Chondrocyte (in vitro differentiated cells): ENCODE results near the gene PNRC1. TPM values are rescaled to one million over a fixed set of nuclear protein-coding genes. Genes with fewer than 3 reads are reported as not detected.
"Not testable (repeated sequence)": the region's sequence is repeated elsewhere in the genome, so short reads cannot be mapped to it uniquely, and the experiment has no call there.

Source experiments
- DNase-seq: peaks from one replicate; pipeline ENCODE4 v3.0.0; 2021; ENCODE audit warnings: mixed read lengths, low spot score
- H3K27ac Mint-ChIP-seq: one replicate; pipeline ENCODE4 v1.8.0; 2021; ENCODE audit warnings: mild to moderate bottlenecking, moderate library complexity, mixed read lengths; ENCODE audit not compliant: unreplicated experiment
- H3K27me3 Mint-ChIP-seq: 2 replicates; pipeline ENCODE4 v1.8.0; 2021; ENCODE audit warnings: low read depth, mixed read lengths
- H3K36me3 Mint-ChIP-seq: 2 replicates; pipeline ENCODE4 v1.8.0; 2021; ENCODE audit warnings: low read depth, mixed read lengths
- H3K4me1 Mint-ChIP-seq: 2 replicates; pipeline ENCODE4 v1.8.0; 2021; ENCODE audit warnings: low read depth, mild to moderate bottlenecking, mixed read lengths
- H3K4me3 Mint-ChIP-seq: one replicate; pipeline ENCODE4 v1.8.0; 2021; ENCODE audit warnings: mild to moderate bottlenecking, moderate library complexity, mixed read lengths; ENCODE audit not compliant: unreplicated experiment
- H3K9me3 Mint-ChIP-seq: 2 replicates; pipeline ENCODE4 v1.8.0; 2021; ENCODE audit warnings: low read depth, mixed read lengths
- CTCF ChIP-seq: fragments of 200-600 bp; sonication (generic); IDR thresholded peaks from 2 replicates; pipeline ENCODE4 v1.5.0; 2021; ENCODE audit warnings: antibody characterized with exemption, mild to moderate bottlenecking, moderate library complexity
- total RNA-seq: library from RNA; stranded (reverse); gene quantifications from 3 replicates; pipeline ENCODE4 v1.2.1, GENCODE V29; 2021

The PNRC1 gene
- total RNA-seq, 1 donor from 2014 or later = 115 TPM

GRCh38 chr6:89058627-89059026 is 21.9 kb upstream of the PNRC1 start:
- Mint-ChIP-seq H3K9me3 (no peaks in the 10 kb centered on the region), H3K4me3 (no peak overlapping the region), H3K27me3 (no peaks in the 10 kb centered on the region), H3K4me1 (peaks cover 6% of the 10 kb centered on the region), H3K36me3 (no peaks in the 10 kb centered on the region), H3K27ac (peak overlapping the region; percentile 37)
- no peak for DNase-seq
- no peak for TF ChIP-seq CTCF

GRCh38 chr6:89059227-89059626 is 21.3 kb upstream of the PNRC1 start:
- no peaks in the 10 kb centered on the region for H3K9me3 Mint-ChIP-seq
- no peak for DNase-seq
- no peak overlapping the region for H3K4me3 Mint-ChIP-seq
- peaks cover 6% of the 10 kb centered on the region for H3K4me1 Mint-ChIP-seq
- H3K27ac Mint-ChIP-seq = no peak overlapping the region
- H3K36me3 Mint-ChIP-seq = no peaks in the 10 kb centered on the region
- no peaks in the 10 kb centered on the region for H3K27me3 Mint-ChIP-seq
- no peak for TF ChIP-seq CTCF

- DNase-seq = no peak
- no peak for TF ChIP-seq CTCF
- Mint-ChIP-seq H3K27ac (no peak overlapping the region), H3K27me3 (no peaks in the 10 kb centered on the region), H3K36me3 (no peaks in the 10 kb centered on the region), H3K4me3 (no peak overlapping the region), H3K9me3 (no peaks in the 10 kb centered on the region), H3K4me1 (peaks cover 14% of the 10 kb centered on the region)
Measured at GRCh38 chr6:89063881-89064280, 16.7 kb upstream of the PNRC1 start.

GRCh38 chr6:89064931-89065330 is 15.6 kb upstream of the PNRC1 start:
- not testable (repeated sequence) for H3K36me3 Mint-ChIP-seq, H3K4me3 Mint-ChIP-seq, H3K9me3 Mint-ChIP-seq, H3K27me3 Mint-ChIP-seq, H3K27ac Mint-ChIP-seq, DNase-seq
- peaks cover 13% of the 10 kb centered on the region for H3K4me1 Mint-ChIP-seq

GRCh38 chr6:89066121-89066520 is 14.4 kb upstream of the PNRC1 start:
- H3K36me3 Mint-ChIP-seq, H3K27me3 Mint-ChIP-seq, H3K27ac Mint-ChIP-seq, H3K4me3 Mint-ChIP-seq, H3K9me3 Mint-ChIP-seq, DNase-seq: not testable (repeated sequence)
- peaks cover 13% of the 10 kb centered on the region for H3K4me1 Mint-ChIP-seq

GRCh38 chr6:89066940-89067646 is 13.5 kb upstream of the PNRC1 start:
- peaks cover 13% of the 10 kb centered on the region for H3K4me1 Mint-ChIP-seq
- H3K27me3 Mint-ChIP-seq = no peaks in the 10 kb centered on the region
- H3K9me3 Mint-ChIP-seq = no peaks in the 10 kb centered on the region
- DNase-seq = no peak
- H3K4me3 Mint-ChIP-seq = no peak overlapping the region
- H3K27ac Mint-ChIP-seq = no peak overlapping the region
- no peak for TF ChIP-seq CTCF
- H3K36me3 Mint-ChIP-seq = no peaks in the 10 kb centered on the region
